ENCODE measurements around the gene TRMT61A. TPM values are rescaled to one million over a fixed set of nuclear protein-coding genes. Genes with fewer than 3 reads are reported as not detected.

TRMT61A gene
- polyA plus RNA-seq, 1 of the 3 experiments (the other 2 are of a cell fraction): 15.8 TPM

- WGBS (ENCODE audit: low lambda C conversion rate): 77% methylated on average over 10 of the region's 10 CpGs
- ChIA-PET CTCF (interaction anchor here (3.9 to 9.6 kb wide), 4 partner anchors 14 to 33 kb away, joined by 52 to 194 read pairs (median 70); partner anchors contain the start of gene TRMT61A), POLR2A (no interaction called here)
- no peaks in the 10 kb centered on the region for H3K9me3 ChIP-seq
- H3K79me2 ChIP-seq (ENCODE audit: insufficient read depth): no peaks in the 10 kb centered on the region
- no peak overlapping the region for H3K9ac ChIP-seq
- H4K20me1 ChIP-seq (ENCODE audit: insufficient read depth): peaks cover 5% of the 10 kb centered on the region; the same call in 1 of the 2 replicates
- H2AFZ ChIP-seq (ENCODE audit: low read depth): no peak overlapping the region
- H3K36me3 ChIP-seq (replicated peaks in 1 of 2; ENCODE audit: control insufficient read depth in 1 of 2, insufficient read depth in 2 of 2, low read length in 1 of 2): peaks cover 3 to 4% of the 10 kb centered on the region in 2 experiments
- H3K4me1 ChIP-seq (ENCODE audit: control insufficient read depth in 1 of 2, insufficient read depth in 2 of 2, low read depth in 1 of 2, low read length in 1 of 2): peaks cover 3 to 24% of the 10 kb centered on the region in 2 experiments; a peak in 1 of 4 replicates
- H3K9me2 ChIP-seq: no peaks in the 10 kb centered on the region
- DNase-seq: no peak
- no peak overlapping the region for H3K27ac ChIP-seq (ENCODE audit: low read depth in 2 of 2, low read length in 1 of 2)
- H3F3A ChIP-seq (replicated peaks; ENCODE audit: insufficient read depth): peaks cover 26% of the 10 kb centered on the region
- TF ChIP-seq MEF2A (IDR thresholded peaks at IDR 0.05; ENCODE audit: borderline replicate concordance, low read depth): no peak
- TF ChIP-seq GABPA (IDR thresholded peaks at IDR 0.05; ENCODE audit: low read depth): no peak
- no peak for TF ChIP-seq FOSL2 (IDR thresholded peaks at IDR 0.05; ENCODE audit: borderline replicate concordance, low read depth)
- TF ChIP-seq CHD2 (IDR thresholded peaks at IDR 0.05; ENCODE audit: low read length, partially characterized antibody): no peak
- no peak for TF ChIP-seq JUND (IDR thresholded peaks at IDR 0.05)
- TF ChIP-seq TCF12 (IDR thresholded peaks at IDR 0.05): no peak
- TF ChIP-seq ZBTB33 (IDR thresholded peaks at IDR 0.05; ENCODE audit: borderline replicate concordance, low read depth): no peak
- no peak overlapping the region for H3K4me3 ChIP-seq (ENCODE audit: low read depth in 2 of 2, low read length in 1 of 2)
- no peak overlapping the region for H3K4me2 ChIP-seq
- H3K27me3 ChIP-seq (ENCODE audit: insufficient read depth): peaks cover 2% of the 10 kb centered on the region; the same call in 1 of the 2 replicates
Observed at GRCh38 chr14:103516426-103517173, 12.4 kb upstream of the TRMT61A start.

GRCh38 chr14:103517174-103517566 is 11.8 kb upstream of the TRMT61A start:
- Histone ChIP-seq H3K9me2 (no peaks in the 10 kb centered on the region), H3K4me2 (no peak overlapping the region), H4K20me1 (ENCODE audit: insufficient read depth) (peaks cover 5% of the 10 kb centered on the region; the same call in 1 of the 2 replicates), H3K4me1 (ENCODE audit: control insufficient read depth in 1 of 2, insufficient read depth in 2 of 2, low read depth in 1 of 2, low read length in 1 of 2) (peaks cover 3 to 24% of the 10 kb centered on the region in 2 experiments; a peak in 1 of 4 replicates), H3K9ac (no peak overlapping the region), H3F3A (replicated peaks; ENCODE audit: insufficient read depth) (peaks cover 25% of the 10 kb centered on the region), H3K9me3 (no peaks in the 10 kb centered on the region), H3K27ac (ENCODE audit: low read depth in 2 of 2, low read length in 1 of 2) (no peak overlapping the region), H3K4me3 (ENCODE audit: low read depth in 2 of 2, low read length in 1 of 2) (no peak overlapping the region), H3K36me3 (replicated peaks in 1 of 2; ENCODE audit: control insufficient read depth in 1 of 2, insufficient read depth in 2 of 2, low read length in 1 of 2) (peaks cover 0 to 4% of the 10 kb centered on the region in 2 experiments), H3K79me2 (ENCODE audit: insufficient read depth) (no peaks in the 10 kb centered on the region), H2AFZ (ENCODE audit: low read depth) (no peak overlapping the region), H3K27me3 (ENCODE audit: insufficient read depth) (peaks cover 8% of the 10 kb centered on the region; the same call in 1 of the 2 replicates)
- TF ChIP-seq FOXM1 (IDR thresholded peaks at IDR 0.05; ENCODE audit: low read depth): no peak
- TF ChIP-seq RAD21 (IDR thresholded peaks at IDR 0.05; ENCODE audit: low read length): no peak
- TF ChIP-seq FOSL2 (IDR thresholded peaks at IDR 0.05; ENCODE audit: borderline replicate concordance, low read depth): no peak
- TF ChIP-seq IRF3 (IDR thresholded peaks at IDR 0.05; ENCODE audit: low read depth, low read length): no peak
- TF ChIP-seq RFX5 (IDR thresholded peaks at IDR 0.05; ENCODE audit: low read length): no peak
- no peak for TF ChIP-seq MXI1 (IDR thresholded peaks at IDR 0.05; ENCODE audit: low read depth, low read length)
- no peak for TF ChIP-seq MEF2A (IDR thresholded peaks at IDR 0.05; ENCODE audit: borderline replicate concordance, low read depth)
- TF ChIP-seq MAX (IDR thresholded peaks at IDR 0.05; ENCODE audit: low read depth): no peak
- no peak for TF ChIP-seq TAF1 (IDR thresholded peaks at IDR 0.05; ENCODE audit: borderline replicate concordance, low read depth, low read length)
- no peak for DNase-seq
- ChIA-PET POLR2A (no interaction called here), CTCF (interaction anchor here (3.9 to 9.6 kb wide), 4 partner anchors 13 to 33 kb away, joined by 52 to 194 read pairs (median 70); partner anchors contain the start of gene TRMT61A)
- 89% methylated on average over 10 of the region's 10 CpGs for WGBS (ENCODE audit: low lambda C conversion rate)

Data from SK-N-SH (cell line).